ENCODE results near the gene ATP9B. TPM values are rescaled to one million over a fixed set of nuclear protein-coding genes. Genes with fewer than 3 reads are reported as not detected.

The ATP9B gene
- polyA plus RNA-seq, 1 of the 3 experiments (the other 2 are of a cell fraction): 11.2 TPM

DNA sequence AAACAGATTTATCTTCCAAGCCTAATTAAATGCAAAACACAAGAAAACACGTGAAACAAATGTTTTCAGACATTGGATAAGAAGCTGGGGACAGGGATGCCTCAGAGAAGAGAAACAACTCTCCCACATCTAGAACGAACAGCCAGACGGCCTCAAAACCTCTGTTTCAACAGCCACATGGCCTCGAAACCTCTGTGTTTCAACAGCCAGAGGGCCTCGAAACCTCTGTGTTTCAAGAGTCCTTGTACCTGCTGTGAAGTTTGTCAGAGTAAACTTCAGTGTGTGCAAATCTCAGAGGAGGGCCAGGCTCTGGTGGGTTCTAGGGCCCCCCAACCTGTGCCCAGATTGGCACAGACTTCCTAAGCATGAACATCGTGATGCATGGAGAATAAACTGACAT is 283.2 kb downstream of the ATP9B start:
- H3K4me2 ChIP-seq: no peak overlapping the region
- no peak overlapping the region for H3K4me3 ChIP-seq (ENCODE audit: low read depth in 2 of 2, low read length in 1 of 2)
- H3K27ac ChIP-seq (ENCODE audit: low read depth in 2 of 2, low read length in 1 of 2): no peak overlapping the region
- ChIA-PET CTCF (interaction anchor here (1.0 kb wide), 1 partner anchor 8 kb away, joined by 3 read pairs; no protein-coding TSS in a partner anchor), POLR2A (no interaction called here)
- H3K9me3 ChIP-seq: no peaks in the 10 kb centered on the region
- H3K27me3 ChIP-seq (ENCODE audit: insufficient read depth): no peaks in the 10 kb centered on the region
- TF ChIP-seq ELF1 (IDR thresholded peaks at IDR 0.05) (no peak), TEAD4 (IDR thresholded peaks at IDR 0.05; ENCODE audit: borderline replicate concordance, insufficient read depth) (no peak), GATA2 (CRISPR knock-in tag; IDR thresholded peaks at IDR 0.05) (no peak), NFIC (IDR thresholded peaks at IDR 0.05; ENCODE audit: borderline replicate concordance) (no peak), USF1 (IDR thresholded peaks at IDR 0.05; ENCODE audit: borderline replicate concordance, low read depth) (no peak), EP300 (IDR thresholded peaks at IDR 0.05; ENCODE audit: borderline replicate concordance in 1 of 2, low read depth in 1 of 2, low read length in 1 of 2) (no peak), FOXJ3 (CRISPR knock-in tag; IDR thresholded peaks at IDR 0.05) (no peak)
- TF ChIP-seq, protein P1, sequence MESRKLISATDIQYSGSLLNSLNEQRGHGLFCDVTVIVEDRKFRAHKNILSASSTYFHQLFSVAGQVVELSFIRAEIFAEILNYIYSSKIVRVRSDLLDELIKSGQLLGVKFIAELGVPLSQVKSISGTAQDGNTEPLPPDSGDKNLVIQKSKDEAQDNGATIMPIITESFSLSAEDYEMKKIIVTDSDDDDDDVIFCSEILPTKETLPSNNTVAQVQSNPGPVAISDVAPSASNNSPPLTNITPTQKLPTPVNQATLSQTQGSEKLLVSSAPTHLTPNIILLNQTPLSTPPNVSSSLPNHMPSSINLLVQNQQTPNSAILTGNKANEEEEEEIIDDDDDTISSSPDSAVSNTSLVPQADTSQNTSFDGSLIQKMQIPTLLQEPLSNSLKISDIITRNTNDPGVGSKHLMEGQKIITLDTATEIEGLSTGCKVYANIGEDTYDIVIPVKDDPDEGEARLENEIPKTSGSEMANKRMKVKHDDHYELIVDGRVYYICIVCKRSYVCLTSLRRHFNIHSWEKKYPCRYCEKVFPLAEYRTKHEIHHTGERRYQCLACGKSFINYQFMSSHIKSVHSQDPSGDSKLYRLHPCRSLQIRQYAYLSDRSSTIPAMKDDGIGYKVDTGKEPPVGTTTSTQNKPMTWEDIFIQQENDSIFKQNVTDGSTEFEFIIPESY (IDR thresholded peaks at IDR 0.05; ENCODE audit: borderline replicate concordance, low read depth): no peak
- TF ChIP-seq, protein P2, sequence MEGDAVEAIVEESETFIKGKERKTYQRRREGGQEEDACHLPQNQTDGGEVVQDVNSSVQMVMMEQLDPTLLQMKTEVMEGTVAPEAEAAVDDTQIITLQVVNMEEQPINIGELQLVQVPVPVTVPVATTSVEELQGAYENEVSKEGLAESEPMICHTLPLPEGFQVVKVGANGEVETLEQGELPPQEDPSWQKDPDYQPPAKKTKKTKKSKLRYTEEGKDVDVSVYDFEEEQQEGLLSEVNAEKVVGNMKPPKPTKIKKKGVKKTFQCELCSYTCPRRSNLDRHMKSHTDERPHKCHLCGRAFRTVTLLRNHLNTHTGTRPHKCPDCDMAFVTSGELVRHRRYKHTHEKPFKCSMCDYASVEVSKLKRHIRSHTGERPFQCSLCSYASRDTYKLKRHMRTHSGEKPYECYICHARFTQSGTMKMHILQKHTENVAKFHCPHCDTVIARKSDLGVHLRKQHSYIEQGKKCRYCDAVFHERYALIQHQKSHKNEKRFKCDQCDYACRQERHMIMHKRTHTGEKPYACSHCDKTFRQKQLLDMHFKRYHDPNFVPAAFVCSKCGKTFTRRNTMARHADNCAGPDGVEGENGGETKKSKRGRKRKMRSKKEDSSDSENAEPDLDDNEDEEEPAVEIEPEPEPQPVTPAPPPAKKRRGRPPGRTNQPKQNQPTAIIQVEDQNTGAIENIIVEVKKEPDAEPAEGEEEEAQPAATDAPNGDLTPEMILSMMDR (IDR thresholded peaks at IDR 0.05): no peak
- TF ChIP-seq, protein P3, sequence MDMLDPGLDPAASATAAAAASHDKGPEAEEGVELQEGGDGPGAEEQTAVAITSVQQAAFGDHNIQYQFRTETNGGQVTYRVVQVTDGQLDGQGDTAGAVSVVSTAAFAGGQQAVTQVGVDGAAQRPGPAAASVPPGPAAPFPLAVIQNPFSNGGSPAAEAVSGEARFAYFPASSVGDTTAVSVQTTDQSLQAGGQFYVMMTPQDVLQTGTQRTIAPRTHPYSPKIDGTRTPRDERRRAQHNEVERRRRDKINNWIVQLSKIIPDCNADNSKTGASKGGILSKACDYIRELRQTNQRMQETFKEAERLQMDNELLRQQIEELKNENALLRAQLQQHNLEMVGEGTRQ (IDR thresholded peaks at IDR 0.05; ENCODE audit: borderline replicate concordance, low read depth, low read length): no peak
- H3K36me3 ChIP-seq (replicated peaks in 1 of 2; ENCODE audit: control insufficient read depth in 1 of 2, insufficient read depth in 2 of 2, low read length in 1 of 2): peaks cover 0 to 6% of the 10 kb centered on the region in 2 experiments
- H3K4me1 ChIP-seq (ENCODE audit: control insufficient read depth in 1 of 2, insufficient read depth in 2 of 2, low read depth in 1 of 2, low read length in 1 of 2): no peaks in the 10 kb centered on the region; a peak in 1 of 4 replicates
- H4K20me1 ChIP-seq (ENCODE audit: insufficient read depth): no peaks in the 10 kb centered on the region
- DNase-seq: no peak
- H3K9ac ChIP-seq: no peak overlapping the region
- WGBS (ENCODE audit: low lambda C conversion rate): 79% methylated on average over 6 of the region's 6 CpGs
- no peaks in the 10 kb centered on the region for H3F3A ChIP-seq (replicated peaks; ENCODE audit: insufficient read depth)
- no peaks in the 10 kb centered on the region for H3K79me2 ChIP-seq (ENCODE audit: insufficient read depth)
- no peak overlapping the region for H2AFZ ChIP-seq (ENCODE audit: low read depth)
- H3K9me2 ChIP-seq: no peaks in the 10 kb centered on the region

DNA sequence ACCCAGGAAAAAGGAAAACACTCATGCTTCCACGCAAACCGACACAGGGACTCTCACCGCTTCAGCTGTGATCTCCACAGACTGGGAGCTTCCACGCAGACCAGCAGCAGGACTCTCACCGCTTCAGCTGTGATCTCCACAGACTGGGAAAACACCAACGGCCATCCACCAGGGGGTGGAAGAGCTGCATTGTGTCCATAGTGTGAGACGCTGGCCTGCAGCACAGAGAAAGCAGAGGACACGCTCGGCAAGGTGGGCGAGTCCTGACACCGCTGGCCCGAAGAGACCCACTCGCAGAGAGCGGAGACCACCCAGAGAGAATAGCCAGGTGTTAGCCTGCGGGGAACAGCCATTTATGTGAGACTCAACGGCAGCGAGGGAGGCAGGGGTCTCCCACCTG is 284.1 kb downstream of the ATP9B start:
- 92% methylated on average over 17 of the region's 17 CpGs for WGBS (ENCODE audit: low lambda C conversion rate)
- H3K27me3 ChIP-seq (ENCODE audit: insufficient read depth): no peaks in the 10 kb centered on the region
- H3K27ac ChIP-seq (ENCODE audit: low read depth in 2 of 2, low read length in 1 of 2): no peak overlapping the region
- H3K4me3 ChIP-seq (ENCODE audit: low read depth in 2 of 2, low read length in 1 of 2): no peak overlapping the region
- H4K20me1 ChIP-seq (ENCODE audit: insufficient read depth): no peaks in the 10 kb centered on the region
- ChIA-PET POLR2A (no interaction called here), CTCF (interaction anchor here (0.9 kb wide), 1 partner anchor 176 kb away, joined by 3 read pairs; no protein-coding TSS in a partner anchor)
- no peak overlapping the region for H3K9ac ChIP-seq
- H3K9me3 ChIP-seq: no peaks in the 10 kb centered on the region
- no peaks in the 10 kb centered on the region for H3K9me2 ChIP-seq
- no peak overlapping the region for H3K4me2 ChIP-seq
- no peaks in the 10 kb centered on the region for H3K79me2 ChIP-seq (ENCODE audit: insufficient read depth)
- DNase-seq: peak; percentile 48
- no peak overlapping the region for H2AFZ ChIP-seq (ENCODE audit: low read depth)
- H3K36me3 ChIP-seq (replicated peaks in 1 of 2; ENCODE audit: control insufficient read depth in 1 of 2, insufficient read depth in 2 of 2, low read length in 1 of 2): peaks cover 0 to 2% of the 10 kb centered on the region in 2 experiments
- no peaks in the 10 kb centered on the region; a peak in 1 of 4 replicates for H3K4me1 ChIP-seq (ENCODE audit: control insufficient read depth in 1 of 2, insufficient read depth in 2 of 2, low read depth in 1 of 2, low read length in 1 of 2)
- H3F3A ChIP-seq (replicated peaks; ENCODE audit: insufficient read depth): no peaks in the 10 kb centered on the region
- TF ChIP-seq FOXJ3 (CRISPR knock-in tag; IDR thresholded peaks at IDR 0.05): no peak
- TF ChIP-seq, protein P2 (IDR thresholded peaks at IDR 0.05): peak; percentile 29; the same call in 1 of the 2 replicates
- peak; percentile 28 for TF ChIP-seq RAD21 (IDR thresholded peaks at IDR 0.05; ENCODE audit: low read length)
- peak; percentile 23; the same call in 1 of the 2 replicates for TF ChIP-seq SMC3 (IDR thresholded peaks at IDR 0.05; ENCODE audit: low read depth, low read length)
